NOMO-1 treated with dmso at 0.1 percent for 144 hours (cell line): ENCODE data around the gene DEGS2.

ENCODE experiments used
- DNase-seq: peaks from one replicate; lab custom pipeline; 2025; ENCODE audit not compliant: unreplicated experiment; lab: John Stamatoyannopoulos, UW

DEGS2 gene

DNA sequence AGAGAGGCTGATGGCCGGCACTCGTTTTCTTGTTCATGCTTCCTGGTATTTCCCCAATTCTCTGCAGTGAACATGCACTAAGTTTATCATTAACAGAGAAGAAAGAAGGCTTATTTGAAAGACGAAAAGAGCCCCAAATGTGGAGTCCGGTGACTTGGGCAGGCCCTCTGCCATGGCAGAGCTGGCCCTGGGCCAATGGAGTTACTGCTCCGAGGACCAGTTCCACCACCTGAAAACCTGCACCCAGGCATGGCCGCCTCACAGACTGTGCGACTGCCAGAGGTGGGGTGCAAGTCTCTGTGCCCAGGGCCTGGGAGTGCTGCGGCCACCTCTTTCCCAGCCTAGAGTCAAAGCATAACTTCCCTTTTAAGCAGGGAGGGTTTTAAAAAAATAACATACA, 24.9 kb downstream of the DEGS2 start:
- DNase-seq = no peak

DNA sequence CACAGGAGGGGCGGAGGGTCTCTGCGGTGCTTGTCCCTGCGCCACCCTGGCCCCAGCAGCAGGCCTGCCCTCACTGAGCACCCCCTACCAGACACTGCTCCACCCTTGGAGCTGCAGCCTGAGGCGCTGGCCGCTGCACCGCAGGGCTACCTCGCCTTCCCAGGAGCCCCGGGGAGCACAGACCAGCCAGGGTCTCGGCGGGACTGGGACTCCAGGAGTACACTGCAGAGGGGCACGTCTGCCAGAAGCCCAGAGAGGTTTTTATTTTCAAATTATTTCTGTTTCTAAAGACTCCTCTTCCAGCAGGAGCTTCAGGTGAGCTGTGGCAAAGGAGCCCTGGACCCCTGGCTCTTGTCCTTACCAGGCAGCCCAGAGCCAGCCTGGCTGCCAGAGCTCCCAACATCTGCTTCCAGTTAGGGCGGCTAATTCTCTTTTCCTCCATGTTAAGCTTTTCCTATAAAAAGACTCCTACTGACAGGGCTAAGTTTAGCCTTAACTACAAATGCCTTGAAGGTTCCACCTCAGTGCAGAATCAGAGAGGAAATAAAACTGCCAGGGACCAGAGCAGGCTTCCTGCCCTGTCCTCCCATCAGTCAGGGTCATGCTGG, 26.4 kb downstream of the DEGS2 start:
- no peak for DNase-seq

DNA sequence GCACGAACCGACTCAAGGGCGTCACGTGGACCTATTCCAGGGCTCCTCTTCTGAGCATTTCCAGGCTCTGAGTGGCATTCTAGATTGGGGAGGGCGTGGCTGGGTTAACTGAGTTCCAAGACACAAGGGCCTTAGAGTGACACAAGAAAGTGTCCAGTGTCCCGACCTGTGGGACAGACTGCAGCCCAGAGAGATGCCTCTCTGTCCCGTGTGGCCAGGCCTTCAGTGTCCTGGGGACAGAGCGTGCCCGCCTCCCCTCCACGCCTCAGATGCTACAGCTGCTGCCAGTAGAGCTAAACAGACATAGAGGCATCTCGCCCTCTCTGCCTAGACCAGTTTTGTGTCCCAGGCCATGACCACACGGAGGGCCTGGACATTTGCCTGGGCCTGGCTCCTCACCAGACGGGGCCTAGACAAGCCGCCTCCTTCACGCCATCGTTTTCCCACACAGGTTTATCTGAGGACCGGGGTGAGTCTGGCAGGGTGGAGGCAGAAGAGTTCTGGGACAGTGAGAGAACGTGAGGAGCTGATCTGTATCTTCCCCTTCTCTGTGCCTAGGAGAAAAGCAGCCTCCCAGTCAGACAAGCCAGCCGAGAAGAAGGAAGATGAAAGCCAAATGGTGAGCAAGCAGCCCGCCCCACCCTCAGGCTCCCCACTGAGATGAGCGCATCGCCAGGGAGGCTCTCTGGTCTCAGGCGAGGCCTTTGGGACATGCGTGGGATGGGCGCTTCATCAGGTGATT, 27.1 kb downstream of the DEGS2 start:
- no peak for DNase-seq

DNA sequence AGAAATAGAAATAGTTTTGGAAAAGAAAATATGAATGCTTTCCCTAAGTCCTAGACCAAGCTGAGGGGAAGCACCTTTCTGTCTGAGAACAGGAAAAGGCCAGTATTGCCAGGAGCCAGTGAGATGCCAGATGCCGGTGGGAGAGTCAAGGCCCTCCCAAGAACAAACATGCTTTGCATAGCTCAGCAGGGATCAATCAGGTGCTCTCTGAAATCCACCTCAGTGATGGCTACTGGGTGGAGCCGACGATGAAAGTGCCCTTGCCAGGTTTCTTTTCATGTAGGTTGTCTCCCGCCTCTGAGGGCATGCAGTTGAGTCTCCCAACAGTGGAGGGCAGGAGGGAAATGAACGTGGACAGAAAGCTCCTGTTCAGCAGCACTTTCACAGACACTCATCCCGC, 28.3 kb downstream of the DEGS2 start:
- DNase-seq = no peak

DNA sequence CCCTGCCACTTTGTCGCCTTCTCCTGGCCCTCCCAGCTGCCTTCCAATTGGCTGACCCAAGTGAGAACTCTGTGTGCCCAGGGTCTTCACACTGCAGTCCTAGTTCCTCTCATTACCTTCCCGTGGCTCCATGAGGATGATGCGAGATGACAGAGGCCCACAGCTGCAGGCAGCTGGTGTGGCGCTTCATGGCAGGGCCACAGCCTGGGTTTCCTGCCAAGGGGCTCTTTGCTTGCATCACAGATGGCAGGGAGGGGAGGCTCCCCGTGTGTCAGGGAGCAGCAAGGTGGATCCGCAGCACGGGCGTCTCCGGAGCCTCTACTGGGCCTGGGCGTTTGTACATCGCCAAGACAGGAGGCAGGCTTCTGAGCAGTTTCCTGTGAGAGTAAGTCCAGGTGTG, 28.9 kb downstream of the DEGS2 start:
- no peak for DNase-seq

DNA sequence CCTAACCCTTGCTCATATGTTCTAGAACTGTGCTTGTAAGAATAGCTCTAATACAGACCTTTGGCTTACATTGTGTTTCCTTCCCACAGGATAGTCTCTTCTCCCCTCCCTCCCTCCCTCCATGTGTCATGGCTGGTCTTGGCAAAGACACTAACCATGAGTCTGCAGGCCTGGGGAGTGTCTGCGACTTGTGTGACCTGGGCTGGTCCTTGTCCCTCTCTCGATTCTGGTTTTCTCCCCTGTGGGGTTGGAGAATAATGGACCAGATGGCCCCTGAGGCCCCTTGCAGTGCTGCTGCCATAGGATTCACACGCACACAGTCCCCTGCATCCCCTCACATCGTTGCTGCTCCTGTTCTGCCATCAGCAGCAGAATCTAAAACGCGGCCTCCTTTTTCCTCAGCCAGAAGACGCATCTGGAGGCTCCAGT, 30.3 kb downstream of the DEGS2 start:
- DNase-seq = no peak

DNA sequence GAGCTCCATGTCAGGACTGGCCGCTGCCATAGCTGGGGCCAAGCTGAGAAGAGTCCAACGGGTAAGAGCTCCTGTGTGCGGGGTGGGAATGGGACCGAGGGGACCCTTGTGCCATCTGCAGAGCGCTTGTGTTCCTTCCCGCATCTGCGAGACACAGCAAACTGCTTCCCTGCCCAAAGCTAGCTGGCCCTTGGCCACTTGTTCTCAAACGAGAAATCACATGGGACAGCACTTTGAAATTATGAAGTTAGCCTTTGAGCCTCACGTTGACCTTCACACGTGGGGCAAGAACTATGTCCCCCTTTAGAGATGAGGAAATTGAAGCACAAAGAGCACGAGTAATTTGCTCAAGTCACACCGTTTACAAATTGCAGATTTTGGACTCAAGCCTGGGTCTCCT, 30.8 kb downstream of the DEGS2 start:
- DNase-seq = no peak

DNA sequence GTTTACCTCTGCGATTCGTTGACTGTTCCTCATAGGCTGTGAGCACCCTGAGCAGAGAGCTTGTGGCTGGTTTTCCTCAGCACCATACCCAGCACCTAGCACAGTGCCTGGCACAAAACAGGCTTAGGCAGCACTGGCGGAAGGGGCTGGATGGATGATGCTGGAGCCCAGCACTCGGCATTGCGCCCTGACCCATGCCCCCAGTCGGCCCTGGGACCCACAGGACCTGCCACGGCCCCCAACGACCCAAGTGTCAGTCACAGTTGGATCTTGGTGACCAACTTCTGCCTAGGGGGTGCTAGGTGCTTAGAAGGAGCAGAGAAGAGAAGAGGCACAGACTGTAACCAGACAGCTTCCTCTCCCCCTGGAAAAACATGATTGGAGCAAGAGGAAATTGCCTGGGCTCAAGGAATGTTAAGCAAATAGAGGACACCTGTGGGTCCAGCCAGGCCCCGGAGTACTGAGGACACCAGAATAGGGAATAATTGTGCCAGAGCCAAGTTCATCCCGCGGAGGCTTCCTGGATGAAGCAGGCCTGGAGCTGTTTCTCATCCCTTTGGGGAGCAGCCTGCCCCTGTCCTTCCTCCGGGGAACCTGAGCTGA, 31.5 kb downstream of the DEGS2 start:
- no peak for DNase-seq

DNA sequence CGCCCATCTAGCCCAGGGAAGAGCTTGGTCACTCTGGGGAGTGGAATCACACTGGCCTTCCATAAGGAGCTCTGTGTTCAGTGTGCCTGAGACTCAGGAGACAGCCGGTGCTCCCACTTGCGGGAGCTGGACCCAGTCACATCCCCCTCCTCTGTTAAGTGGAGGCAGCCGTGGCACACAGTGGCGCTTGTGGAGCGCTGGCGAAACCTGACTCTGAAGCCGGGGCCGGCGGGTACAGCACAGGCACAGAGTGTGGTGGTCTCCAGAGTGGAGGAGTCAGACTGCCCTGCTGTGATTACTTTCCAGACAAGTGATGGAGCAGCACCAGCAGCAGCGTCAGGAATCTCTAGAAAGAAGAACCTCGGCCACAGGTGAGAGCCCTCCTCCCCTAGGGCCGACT, 33.0 kb downstream of the DEGS2 start:
- DNase-seq = no peak

DNA sequence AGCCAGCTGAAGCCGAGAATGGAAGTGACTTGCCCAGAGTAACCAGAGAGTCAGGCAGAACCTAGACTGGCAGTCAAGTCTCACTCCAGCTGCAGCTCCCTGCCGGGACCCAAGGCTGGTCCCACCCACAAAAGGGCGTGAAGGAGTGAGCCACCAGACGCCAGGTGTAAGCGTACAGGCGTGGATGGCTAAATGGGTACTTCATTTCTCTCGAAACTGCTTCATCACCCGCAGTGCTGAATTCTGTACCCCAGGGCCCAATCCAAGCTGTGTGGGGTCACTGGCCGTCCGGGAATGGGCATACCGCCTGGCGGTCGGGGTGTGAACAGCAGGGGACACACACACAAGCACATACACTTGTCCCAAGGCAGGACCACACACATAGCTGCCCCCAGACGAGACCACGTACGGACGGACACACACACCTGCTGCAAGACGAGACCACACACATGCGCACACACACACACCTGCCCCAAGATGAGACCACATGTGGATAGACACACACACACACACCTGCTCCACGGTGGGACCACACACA, 34.8 kb downstream of the DEGS2 start:
- no peak for DNase-seq

DNA sequence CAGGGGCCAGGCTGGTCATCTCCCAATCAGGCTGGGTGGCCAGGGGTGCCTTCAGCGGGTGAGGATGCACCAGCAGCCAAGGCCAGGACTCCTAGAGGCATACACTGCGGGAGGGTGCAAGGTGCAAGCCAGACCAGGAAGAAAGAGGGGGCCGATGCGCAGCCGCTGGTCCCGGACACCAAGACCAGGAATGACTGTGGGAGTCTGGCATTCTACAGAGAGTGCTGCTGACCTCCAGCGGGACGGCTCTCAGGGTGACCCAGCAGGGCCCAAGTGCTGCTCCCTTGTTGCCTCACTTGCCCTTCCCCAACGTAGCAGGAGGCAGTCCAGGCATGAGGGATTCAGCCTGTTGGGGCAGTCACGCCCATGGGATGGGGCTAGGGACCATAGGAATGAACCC, 35.8 kb downstream of the DEGS2 start:
- DNase-seq = no peak

DNA sequence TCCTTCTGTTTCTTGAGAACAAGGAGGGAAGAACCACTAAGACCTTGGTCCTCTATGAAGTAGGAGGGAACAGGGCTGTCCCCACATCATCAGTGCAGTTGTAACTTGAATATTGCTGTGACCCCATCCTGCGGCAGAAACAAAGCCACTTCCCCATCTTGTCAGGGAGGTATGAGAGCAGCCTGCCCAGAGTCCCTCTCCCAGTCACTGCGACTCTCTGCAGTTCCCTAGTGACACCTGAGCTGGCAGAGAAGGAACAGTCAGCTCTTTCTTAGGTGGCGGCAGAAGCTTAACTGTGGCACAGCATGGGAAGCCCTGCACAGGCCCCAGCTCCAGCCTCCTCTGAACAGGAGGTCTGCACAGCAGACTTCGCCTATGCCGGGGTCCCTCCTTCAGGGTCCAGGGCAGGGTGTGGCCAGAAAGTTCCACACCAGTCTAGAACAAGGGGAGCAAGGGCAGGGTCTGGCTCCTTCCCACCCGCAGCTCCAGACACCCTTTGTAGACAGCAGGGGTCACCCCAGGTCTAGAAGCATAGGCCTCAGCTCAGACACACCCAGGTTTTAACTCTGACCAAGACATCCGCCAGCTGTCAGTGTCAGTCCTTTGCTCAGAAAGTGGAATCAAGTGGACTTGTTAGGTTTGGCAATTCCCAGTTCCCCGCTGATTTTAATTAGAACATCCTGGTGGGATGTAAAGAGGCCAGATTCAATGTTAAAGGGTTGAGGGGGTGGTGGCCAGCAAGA, 36.8 kb downstream of the DEGS2 start:
- no peak for DNase-seq

DNA sequence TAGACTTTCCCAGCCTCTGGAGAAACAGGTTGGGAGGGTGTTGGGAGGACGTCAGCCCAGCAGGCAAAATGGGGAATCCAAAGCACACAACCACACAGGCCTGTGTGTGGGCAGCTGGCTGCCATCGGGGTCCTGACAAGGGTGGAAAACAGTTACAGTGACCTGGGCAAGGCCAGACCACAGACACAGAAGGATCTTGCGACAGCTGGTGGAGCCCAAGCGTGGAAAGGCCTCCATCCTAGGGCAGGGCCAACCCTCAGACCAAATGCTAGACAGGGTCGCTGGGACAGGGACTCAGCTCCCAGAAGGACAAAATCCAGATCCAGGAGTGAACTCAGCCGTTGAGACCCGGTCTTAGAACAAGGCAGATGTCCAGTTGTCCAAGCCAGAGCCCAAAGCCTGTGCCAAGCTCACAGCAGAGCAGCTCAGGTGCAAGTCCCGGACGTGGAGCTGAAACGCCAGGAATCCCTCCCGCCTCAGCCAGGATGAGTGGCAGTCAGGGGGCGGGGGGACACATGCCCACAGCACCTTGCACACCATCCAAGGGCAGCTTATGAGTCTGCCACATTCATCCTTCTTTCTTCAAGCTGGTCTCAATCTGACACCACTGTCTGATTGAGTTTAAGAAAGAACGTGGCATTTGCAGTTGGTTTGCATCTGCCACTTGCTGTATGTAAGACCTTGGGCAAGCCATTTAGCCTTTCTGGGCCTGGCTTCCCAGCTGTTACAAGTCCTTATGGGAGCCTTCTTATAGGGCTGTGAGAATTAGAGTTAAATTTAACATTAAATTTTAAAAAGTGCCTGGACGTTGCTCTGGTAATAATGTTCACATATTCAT, 37.6 kb downstream of the DEGS2 start:
- no peak for DNase-seq

DNA sequence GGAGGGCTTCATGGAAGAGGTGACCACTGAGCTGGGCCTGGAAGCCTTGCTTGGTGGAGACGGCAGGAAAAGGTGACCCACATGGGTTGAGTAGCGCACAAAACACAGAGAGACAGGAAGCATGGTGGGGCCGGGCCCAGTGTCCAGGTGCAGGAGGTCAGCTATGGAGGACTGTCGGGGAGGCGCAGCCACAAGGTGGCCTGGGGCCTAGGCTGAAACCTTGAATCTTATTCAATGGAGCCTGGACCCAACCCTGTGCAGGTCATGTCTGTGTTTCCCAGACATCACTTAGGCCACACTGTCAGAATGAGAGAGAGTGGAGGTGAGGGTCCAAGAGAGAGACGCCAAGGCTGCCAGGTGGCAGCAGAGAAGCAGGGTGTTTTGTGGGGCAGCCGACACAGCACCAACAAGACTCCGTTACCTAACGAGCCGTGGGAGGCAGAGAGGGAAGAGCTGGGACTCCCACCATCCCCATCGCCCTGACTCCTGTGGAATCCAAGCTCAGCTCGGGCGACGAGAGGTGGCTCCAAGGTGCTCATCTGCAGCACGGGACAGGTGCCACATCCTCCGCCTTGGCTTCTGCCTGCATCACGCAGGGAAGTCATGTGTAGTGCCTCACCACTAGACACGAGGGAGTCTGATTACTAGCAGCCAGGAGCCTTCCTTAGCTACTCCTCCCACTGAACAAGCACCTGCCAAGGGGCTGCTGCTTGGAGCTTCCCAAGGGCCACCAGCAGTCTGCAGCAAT, 38.7 kb downstream of the DEGS2 start:
- no peak for DNase-seq

DNA sequence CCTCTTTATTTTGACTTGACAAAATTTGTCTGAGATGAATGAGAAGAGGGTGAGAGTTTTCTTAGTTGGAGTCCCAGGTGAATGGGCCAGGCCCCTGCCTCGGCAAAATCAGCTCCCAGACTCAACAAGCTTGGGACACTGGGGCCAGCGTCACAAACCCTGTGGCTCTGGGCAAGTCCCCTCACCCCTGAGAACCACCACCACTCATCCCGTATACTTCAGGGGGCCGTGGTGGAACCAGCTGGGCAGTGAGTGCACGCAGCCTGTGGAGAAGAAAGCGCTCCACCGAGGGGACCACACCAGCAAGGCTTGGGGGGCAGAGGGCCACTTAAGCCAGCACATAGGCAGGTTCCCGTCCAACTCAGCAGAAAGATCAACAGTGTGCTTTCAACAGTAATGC, 40.2 kb downstream of the DEGS2 start:
- no peak for DNase-seq

DNA sequence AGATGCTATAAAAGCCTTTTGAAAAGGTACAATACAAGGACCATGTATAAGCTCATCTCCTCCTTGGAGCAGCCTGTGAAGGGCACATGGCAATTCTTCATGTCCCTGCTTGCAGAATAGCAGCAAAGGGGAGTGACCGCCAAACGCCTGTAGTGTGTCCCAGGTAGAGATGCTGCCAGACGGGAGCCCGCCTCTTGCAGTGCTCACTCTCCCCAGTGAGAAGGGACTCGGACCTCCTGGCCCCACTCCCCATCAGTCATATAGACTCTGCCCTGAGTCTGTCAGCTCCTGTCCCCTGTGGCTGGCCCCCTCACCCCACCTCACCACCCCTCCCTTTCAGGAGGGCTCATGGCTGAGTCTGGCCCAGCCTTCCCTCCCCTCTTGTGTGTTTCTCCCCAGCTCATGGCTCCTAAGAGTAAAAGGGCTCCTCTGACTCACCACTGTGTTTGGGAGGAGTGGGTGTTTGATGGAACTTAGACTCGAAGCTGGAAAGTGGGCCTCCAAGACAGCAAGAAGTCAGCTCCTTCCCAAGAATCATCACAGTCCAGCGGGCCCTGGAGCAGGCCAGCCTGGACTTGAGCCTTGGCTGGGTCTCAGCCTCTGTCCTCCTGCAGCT, 40.9 kb downstream of the DEGS2 start:
- no peak for DNase-seq

DNA sequence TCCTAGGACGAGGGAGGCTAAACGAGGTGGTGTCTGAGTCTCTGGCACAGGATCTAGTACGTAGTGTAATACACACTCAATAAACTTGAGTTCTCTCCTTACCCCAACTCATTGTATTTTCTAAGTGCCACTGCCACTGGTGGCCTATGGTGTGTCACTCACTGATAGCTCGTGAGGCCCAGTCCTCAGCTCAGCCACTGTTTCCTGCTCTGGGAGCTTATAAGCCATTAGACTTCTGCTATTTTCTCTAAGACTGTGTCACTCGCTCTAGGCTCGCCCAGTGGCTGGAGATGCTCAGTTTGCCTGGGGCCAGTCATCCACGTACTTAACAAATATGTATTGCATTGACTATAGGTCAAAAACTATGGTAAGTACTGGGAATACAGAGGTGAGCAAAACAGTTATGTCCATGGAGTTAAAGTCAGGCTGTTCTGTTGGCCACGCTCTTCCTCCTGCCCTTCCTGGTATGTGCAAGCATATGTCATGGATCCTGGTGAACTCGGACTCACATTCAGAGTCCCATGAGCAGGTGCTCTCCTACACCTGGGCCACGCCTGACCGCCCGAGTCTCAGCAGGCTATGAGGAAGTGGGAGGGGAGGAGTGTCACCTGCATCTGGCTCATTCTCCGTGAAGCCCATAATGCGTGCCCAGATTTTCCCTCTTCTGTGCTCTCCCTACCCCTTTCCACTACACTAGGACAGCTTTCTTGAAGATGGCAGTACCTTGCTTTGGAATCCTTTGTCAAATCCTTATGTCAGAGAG, 41.6 kb downstream of the DEGS2 start:
- DNase-seq = no peak

DNA sequence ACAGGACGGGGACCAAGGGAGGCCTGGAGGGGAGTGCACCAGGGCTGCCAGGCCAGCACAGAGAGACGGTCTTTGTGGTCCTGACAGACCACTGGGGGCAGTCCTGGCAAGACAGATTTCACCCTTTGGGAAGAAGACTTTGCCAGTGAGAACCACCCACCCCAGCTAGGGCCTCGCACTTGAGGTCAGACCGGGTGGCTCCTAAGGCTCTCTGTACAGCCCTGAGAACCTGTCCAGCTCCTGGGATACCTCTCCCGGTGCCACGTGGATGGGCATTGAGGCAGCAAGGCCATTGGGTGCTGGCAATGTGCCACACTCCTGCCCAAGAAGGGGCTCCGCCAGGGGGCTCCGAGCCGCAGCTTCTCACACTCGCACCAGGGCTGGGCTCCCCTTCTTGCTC, 42.4 kb downstream of the DEGS2 start:
- DNase-seq = no peak

DNA sequence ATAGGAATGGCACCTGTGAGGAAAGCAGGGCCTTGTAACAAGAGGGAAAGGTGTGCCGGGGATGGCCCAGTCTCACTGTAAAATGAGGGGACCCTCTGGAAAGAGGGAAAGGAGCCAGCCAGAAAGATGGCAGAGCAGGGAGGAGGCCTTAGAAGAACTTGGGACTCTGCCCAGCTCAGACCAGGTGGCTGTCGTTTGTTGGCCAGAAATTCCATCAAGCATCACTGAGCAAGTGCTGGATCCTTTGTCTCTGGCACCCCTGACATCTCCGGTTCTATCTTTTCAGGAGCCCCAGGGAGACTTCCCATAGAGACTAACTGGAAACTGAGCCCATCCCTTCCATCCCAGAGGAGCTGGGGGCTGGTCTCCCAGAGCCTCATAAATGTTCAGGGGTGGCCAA, 43.3 kb downstream of the DEGS2 start:
- no peak for DNase-seq
